GM12878 (cell line): ENCODE measurements around the gene ATL3. TPM values are rescaled to one million over a fixed set of nuclear protein-coding genes. Genes with fewer than 3 reads are reported as not detected.

ENCODE experiments used
- ATAC-seq: fragments of 200-7000 bp; cut with Tn5 transposase; 3 replicates; pipeline ENCODE4 v1.9.1; 2020; ENCODE audit warnings: mild to moderate bottlenecking, moderate library complexity
- BruUV-seq: library from RNA; stranded (reverse); fragments of 400-500 nt; replicated peaks from 2 replicates; lab custom pipeline; 2021; lab: Mats Ljungman, UMichigan
- CTCF ChIA-PET: fragments of 300-600 bp; sonication (Branson Sonifier 250); formaldehyde crosslinking; extraction: SDS; loops from one replicate; lab custom pipeline; 2021; ENCODE audit warnings: inconsistent platforms; lab: Yijun Ruan, JAX
- POLR2A ChIA-PET: fragments of 350-600 bp; formaldehyde crosslinking; extraction: SDS; loops from one replicate; lab custom pipeline; 2021; ENCODE audit warnings: inconsistent platforms; lab: Charles Lee
- RAD21 ChIA-PET: fragments of 300-600 bp; sonication (Branson Sonifier 250); formaldehyde crosslinking; loops from one replicate; lab custom pipeline; 2023; ENCODE audit warnings: antibody characterized with exemption; ENCODE audit not compliant: unreplicated experiment; lab: Charles Lee
- SMC1A ChIA-PET: fragments of 300-600 bp; sonication (Branson Sonifier 250); formaldehyde crosslinking; loops from one replicate; lab custom pipeline; 2023; ENCODE audit not compliant: unreplicated experiment, uncharacterized antibody; lab: Charles Lee
- DNase-seq: peaks from one replicate; pipeline ENCODE4 v3.0.0-alpha.2; 2011; ENCODE audit warnings: low read depth, low spot score
- FAIRE-seq: peaks from 3 replicates; lab custom pipeline; 2011; peaks lifted over from hg19 to GRCh38; lab: Jason Lieb, UNC
- H2AFZ ChIP-seq: 2 replicates; pipeline ENCODE4 v1.6.0; 2011; ENCODE audit warnings: low read depth, low read length, control low read depth; ENCODE audit not compliant: control insufficient read depth
- H3K27ac ChIP-seq: 2 replicates; pipeline ENCODE4 v1.5.1; 2011; ENCODE audit warnings: control low read depth; ENCODE audit not compliant: control insufficient read depth, insufficient read depth
- H3K27me3 ChIP-seq, 2 experiments: replicated peaks in 1 of 2; 2 replicates each; pipeline versions ENCODE4 v1.6.0 to v1.6.1; 2011; ENCODE audit warnings: low read length in 1 of 2; ENCODE audit not compliant: control insufficient read depth in 2 of 2, insufficient read depth in 2 of 2
- H3K36me3 ChIP-seq, 2 experiments: 2 replicates each; pipeline ENCODE4 v1.5.1; 2011; ENCODE audit warnings: low read length in 1 of 2; ENCODE audit not compliant: control insufficient read depth in 2 of 2, insufficient read depth in 2 of 2
- H3K4me1 ChIP-seq: 2 replicates; pipeline ENCODE4 v1.6.1; 2011; ENCODE audit warnings: mild to moderate bottlenecking, low read length, moderate library complexity, mixed read lengths; ENCODE audit not compliant: control insufficient read depth, insufficient read depth
- H3K4me2 ChIP-seq: 2 replicates; pipeline ENCODE4 v1.6.0; 2011; ENCODE audit warnings: control low read depth; ENCODE audit not compliant: control insufficient read depth, insufficient read depth
- H3K4me3 ChIP-seq: fragments of 200-600 bp; sonication (generic); 2 replicates; pipeline ENCODE4 v1.5.1; 2016
- H3K79me2 ChIP-seq: 2 replicates; pipeline ENCODE4 v1.6.0; 2011; ENCODE audit warnings: low read length; ENCODE audit not compliant: control insufficient read depth, insufficient read depth
- H3K9ac ChIP-seq: 2 replicates; pipeline ENCODE4 v1.8.0; 2011; ENCODE audit warnings: low read length, control low read depth, mixed read lengths; ENCODE audit not compliant: control insufficient read depth, insufficient read depth
- H3K9me3 ChIP-seq: replicated peaks from 3 replicates; pipeline ENCODE4 v1.5.1; 2011; ENCODE audit warnings: mild to moderate bottlenecking, low read length; ENCODE audit not compliant: control insufficient read depth, insufficient read depth
- H4K20me1 ChIP-seq: 2 replicates; pipeline ENCODE4 v1.6.0; 2011; ENCODE audit not compliant: control insufficient read depth, insufficient read depth
- BHLHE40 ChIP-seq, 2 experiments: fragments of 450-650 bp in 1 of 2; IDR thresholded peaks; 2 replicates each; pipeline ENCODE4 v1.6.1; 2011 to 2017; ENCODE audit warnings: low read depth in 2 of 2, borderline replicate concordance in 1 of 2, improper control_type of control experiment in 1 of 2, low read length in 1 of 2, mild to moderate bottlenecking in 1 of 2
- BMI1 ChIP-seq: fragments of 450-650 bp; IDR thresholded peaks from 2 replicates; pipeline ENCODE4 v1.6.1; 2016; ENCODE audit warnings: mild to moderate bottlenecking, moderate library complexity, borderline replicate concordance
- CBFB ChIP-seq: IDR thresholded peaks from 2 replicates; pipeline ENCODE4 v1.6.1; 2016; ENCODE audit warnings: antibody characterized with exemption, low read depth
- CBX5 ChIP-seq: sonication (generic); IDR thresholded peaks from 2 replicates; pipeline ENCODE4 v1.6.1; 2016; ENCODE audit warnings: low read depth, moderate library complexity, mild to moderate bottlenecking, inconsistent platforms
- IKZF1 ChIP-seq: fragments of 450-650 bp; conservative IDR thresholded peaks from 2 replicates; pipeline ENCODE4 v1.6.1; 2017; ENCODE audit warnings: antibody characterized with exemption, mild to moderate bottlenecking
- IKZF2 ChIP-seq, 2 experiments: fragments of 450-650 bp; IDR thresholded peaks; 2 replicates each; pipeline ENCODE4 v1.6.1; 2017; ENCODE audit warnings: mild to moderate bottlenecking in 2 of 2, moderate library complexity in 2 of 2
- MTA3 ChIP-seq: IDR thresholded peaks from 2 replicates; pipeline ENCODE4 v1.6.1; 2012; ENCODE audit warnings: low read length, inconsistent platforms, borderline replicate concordance
- MXI1 ChIP-seq: fragments of 150-350 bp; IDR thresholded peaks from 2 replicates; pipeline ENCODE4 v1.6.1; 2011; ENCODE audit warnings: low read depth, mild to moderate bottlenecking, inconsistent platforms, low read length, improper control_type of control experiment
- NRF1 ChIP-seq: conservative IDR thresholded peaks from 2 replicates; pipeline ENCODE4 v1.6.1; 2011; ENCODE audit warnings: mild to moderate bottlenecking, low read depth, low read length, improper control_type of control experiment
- PKNOX1 ChIP-seq: fragments of 450-650 bp; IDR thresholded peaks from 2 replicates; pipeline ENCODE4 v1.6.1; 2016; ENCODE audit warnings: mild to moderate bottlenecking
- PML ChIP-seq: IDR thresholded peaks from 2 replicates; pipeline ENCODE4 v1.6.1; 2012; ENCODE audit warnings: low read length, inconsistent platforms
- POLR2AphosphoS5 ChIP-seq: IDR thresholded peaks from 2 replicates; pipeline ENCODE4 v1.6.1; 2011; ENCODE audit warnings: mild to moderate bottlenecking, low read length, inconsistent platforms
- RELB ChIP-seq: fragments of 450-650 bp; IDR thresholded peaks from 2 replicates; pipeline ENCODE4 v1.6.1; 2017; ENCODE audit warnings: low read depth, mild to moderate bottlenecking, moderate library complexity
- TAF1 ChIP-seq: IDR thresholded peaks from 2 replicates; pipeline ENCODE4 v1.6.1; 2011; ENCODE audit warnings: mild to moderate bottlenecking, low read depth, low read length, borderline replicate concordance
- USF1 ChIP-seq: IDR thresholded peaks from 2 replicates; pipeline ENCODE4 v1.6.1; 2011; ENCODE audit warnings: borderline replicate concordance, low read depth, mild to moderate bottlenecking, moderate library complexity, mixed read lengths, low read length; ENCODE audit not compliant: insufficient read depth; ENCODE audit errors: extremely low read length
- YY1 ChIP-seq: IDR thresholded peaks from 2 replicates; pipeline ENCODE4 v1.6.1; 2011; ENCODE audit warnings: low read depth, mild to moderate bottlenecking, low read length
- WGBS: methylation state at CpG from one replicate; pipeline ENCODE4 v1.1.6; 2016; ENCODE audit warnings: low lambda C conversion rate; ENCODE audit not compliant: insufficient replicate concordance, insufficient coverage; ENCODE audit errors: missing lambda C conversion rate; 5-methylcytosine and 5-hydroxymethylcytosine counted together
- in situ Hi-C: fragments of 300-500 bp; cut with MboI; formaldehyde crosslinking; loops from 9 replicates; pipeline ENCODE4 v1.14.3; 2018; ENCODE audit warnings: mixed read lengths
- intact Hi-C: fragments of 100-400 bp; cut with micrococcal nuclease; formaldehyde crosslinking; loops from one replicate; pipeline ENCODE4 v1.14.2; 2022; ENCODE audit not compliant: unreplicated experiment
- polyA plus RNA-seq, 11 experiments: library from polyadenylated mRNA; depleted of rRNA in 4 of 11; unstranded in 6 of 11; stranded (reverse) in 5 of 11; fragments of >200 nt; fragmentation: Nextera tagmentation in 4 of 11; fragmentation: Illumina TruSeq in 1 of 11; extraction: Ambion mirVana in 4 of 11; extraction: Trizol in 1 of 11; gene quantifications; 1 replicate in 1 of 11; 2 replicates in 10 of 11; pipeline versions ENCODE4 v1.2.1 to v1.2.3, GENCODE V29; 2011 to 2016; ENCODE audit warnings: inconsistent platforms in 2 of 11, missing spikeins in 2 of 11, low read depth in 1 of 11
- total RNA-seq, 4 experiments: library from RNA; depleted of rRNA in 3 of 4; stranded (reverse); fragments of >200 nt in 3 of 4; fragmentation: Illumina TruSeq in 1 of 4; extraction: Trizol in 1 of 4; gene quantifications; 2 replicates each; pipeline versions ENCODE4 v1.2.1 to v1.2.3, GENCODE V29; 2013 to 2021
- TF ChIP-seq, protein P1 (sequence below): IDR thresholded peaks from 2 replicates; pipeline ENCODE4 v1.6.1; 2011; ENCODE audit warnings: low read depth, mild to moderate bottlenecking, low read length, moderate library complexity, borderline replicate concordance; ENCODE audit errors: extremely low read depth

ATL3 gene
- total and polyA plus RNA-seq, 10 of the 15 experiments (the other 5 are each of a cell fraction or from before 2014, with no cell fraction given): 12.0 to 36.0 (median 21.5) TPM

DNA sequence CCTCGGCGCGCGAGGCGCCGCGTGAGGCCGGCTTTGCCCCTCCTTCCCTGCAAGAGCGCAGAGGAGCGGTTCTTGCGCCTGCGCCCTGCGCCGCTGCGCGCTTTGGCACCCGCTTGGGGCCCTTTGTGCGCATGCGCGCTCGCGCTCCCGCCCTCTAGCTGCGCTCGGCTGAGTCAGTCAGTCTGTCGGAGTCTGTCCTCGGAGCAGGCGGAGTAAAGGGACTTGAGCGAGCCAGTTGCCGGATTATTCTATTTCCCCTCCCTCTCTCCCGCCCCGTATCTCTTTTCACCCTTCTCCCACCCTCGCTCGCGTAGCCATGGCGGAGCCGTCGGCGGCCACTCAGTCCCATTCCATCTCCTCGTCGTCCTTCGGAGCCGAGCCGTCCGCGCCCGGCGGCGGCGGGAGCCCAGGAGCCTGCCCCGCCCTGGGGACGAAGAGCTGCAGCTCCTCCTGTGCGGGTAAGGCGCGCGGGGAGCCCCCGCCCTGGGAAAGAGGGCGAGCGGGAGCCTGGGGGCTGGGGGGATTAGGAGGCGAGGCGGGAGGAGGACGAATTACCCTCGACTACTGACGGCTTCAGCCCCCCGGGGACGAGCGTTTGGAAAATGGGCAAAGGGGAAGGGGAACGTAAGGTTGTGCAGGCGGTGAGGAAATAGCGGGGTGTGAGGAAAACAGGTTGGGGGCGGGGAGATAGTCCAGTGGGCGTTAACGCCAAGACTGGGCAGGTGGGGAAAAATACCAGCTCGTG, 10.3 kb upstream of the ATL3 start, which contains the start of gene RTN3:
RTN3 (plus strand) TSS at position 180 of the 745 bp plus-strand sequence; CDS start at position 317, 137 bp downstream.
- H3K79me2 ChIP-seq: peaks cover 34% of the 10 kb centered on the region
- intact Hi-C loops (loop anchor here (1.0 kb wide), 1 partner anchor 10 kb away; the partner anchor contains the start of gene ATL3), in situ Hi-C loops (no loop called here)
- ChIA-PET CTCF (interaction anchor here (0.6 to 3.9 kb wide), 13 partner anchors 9 to 87 kb away, joined by 3 to 31 read pairs (median 5); partner anchors contain the start of genes ATL3 and ZFTA), POLR2A (interaction anchor here (0.7 to 2.6 kb wide), 10 partner anchors 8 to 560 kb away, joined by 3 to 21 read pairs (median 8); partner anchors contain the start of genes ATL3, FKBP2 and MARK2), RAD21 (interaction anchor here (0.9 to 2.7 kb wide), 6 partner anchors 8 to 202 kb away, joined by 3 to 20 read pairs (median 4); partner anchors contain the start of gene ATL3), SMC1A (interaction anchor here (0.7 to 1.7 kb wide), 5 partner anchors 10 to 115 kb away, joined by 3 to 5 read pairs (median 4); no protein-coding TSS in a partner anchor)
- H4K20me1 ChIP-seq: no peaks in the 10 kb centered on the region
- peak within 1 kb of the TSS; percentile 82 for H3K4me3 ChIP-seq
- peak within 1 kb of the TSS; percentile 88 for H3K9ac ChIP-seq
- H3K4me1 ChIP-seq: peaks cover 10% of the 10 kb centered on the region
- no peaks in the 10 kb centered on the region for H3K9me3 ChIP-seq
- under 1% methylated on average over 70 of the region's 74 CpGs for WGBS
- peak; percentile 75 for FAIRE-seq
- no TSS peak for BruUV-seq
- peak within 1 kb of the TSS; percentile 92 for H3K4me2 ChIP-seq
- H3K27me3 ChIP-seq: no peaks in the 10 kb centered on the region
- peak; percentile 94 for ATAC-seq
- DNase-seq: peak; percentile 96
- peak within 1 kb of the TSS; percentile 76 for H3K27ac ChIP-seq
- H2AFZ ChIP-seq: peak within 1 kb of the TSS; percentile 94
- H3K36me3 ChIP-seq: no peaks in the 10 kb centered on the region
- peak; percentile 97 for TF ChIP-seq NRF1
- peak; percentile 78 to 84 for TF ChIP-seq IKZF2 (IDR thresholded peaks at IDR 0.05)
- TF ChIP-seq USF1: no peak
- peak; percentile 84; the same call in 1 of the 2 replicates for TF ChIP-seq TAF1
- peak; percentile 97 for TF ChIP-seq IKZF1
- TF ChIP-seq CBFB: 0 out of 2 replicates have a peak, but pooled peaks have one; percentile 15
- no peak for TF ChIP-seq MTA3
- peak; percentile 45 for TF ChIP-seq RELB
- peak; percentile 93 for TF ChIP-seq POLR2AphosphoS5
- TF ChIP-seq PKNOX1: peak; percentile 80
- peak; percentile 63 to 87 for TF ChIP-seq BHLHE40 (IDR thresholded peaks at IDR 0.05; ENCODE audit: borderline replicate concordance in 1 of 2, low read depth in 2 of 2, low read length in 1 of 2)
- TF ChIP-seq PML: no peak
- TF ChIP-seq, protein P1, sequence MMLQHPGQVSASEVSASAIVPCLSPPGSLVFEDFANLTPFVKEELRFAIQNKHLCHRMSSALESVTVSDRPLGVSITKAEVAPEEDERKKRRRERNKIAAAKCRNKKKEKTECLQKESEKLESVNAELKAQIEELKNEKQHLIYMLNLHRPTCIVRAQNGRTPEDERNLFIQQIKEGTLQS: no peak
- peak; percentile 81 for TF ChIP-seq MXI1
- 0 out of 2 replicates have a peak, but pooled peaks have one; percentile 24 for TF ChIP-seq BMI1
- TF ChIP-seq CBX5: no peak
- TF ChIP-seq YY1: peak; percentile 63
